ENCODE data around the gene COIL. TPM values are rescaled to one million over a fixed set of nuclear protein-coding genes. Genes with fewer than 3 reads are reported as not detected.

Gene COIL
- total RNA-seq, 2 donors from 2014 or later: 11.6 to 12.5 TPM

GRCh38 chr17:56894859-56895455, 65.9 kb downstream of the COIL start:
- DNase-seq: no peak
- intact Hi-C loops (cut with DNase I, micrococcal nuclease): loop anchor here in 1 of 2 donors (5.0 kb wide), 1 partner anchor 47 kb away; no protein-coding TSS in a partner anchor
- no peak for ATAC-seq

- ATAC-seq: no peak
Observed at GRCh38 chr17:56893503-56893902, 67.3 kb downstream of the COIL start.

DNA sequence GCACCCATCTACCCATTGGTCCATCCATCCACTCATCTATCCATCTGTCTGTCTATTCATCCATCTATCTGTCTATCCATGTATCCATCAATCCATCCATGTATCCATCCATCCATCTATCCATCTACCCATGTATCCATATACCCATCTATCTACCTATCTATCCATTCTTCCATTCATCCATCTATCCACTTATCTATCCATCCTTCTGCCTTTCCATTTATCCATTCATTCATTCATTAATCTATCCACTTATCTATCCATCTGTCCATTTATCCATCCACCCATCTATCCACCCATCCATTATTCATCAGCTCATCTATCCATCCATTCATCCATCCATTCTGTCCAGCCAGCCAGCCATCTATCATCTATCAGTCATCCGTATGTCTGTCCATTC, 68.5 kb downstream of the COIL start:
- no peak for DNase-seq
- no peak for ATAC-seq
- intact Hi-C loops (cut with DNase I, micrococcal nuclease): no loop called here

More at GRCh38 chr17:56893503-56893902, 67.3 kb downstream of the COIL start:
- DNase-seq: no peak
- intact Hi-C loops (cut with DNase I, micrococcal nuclease): no loop called here

- peak in 1 of 2 donors; percentile 44 for DNase-seq
- intact Hi-C loops (cut with DNase I, micrococcal nuclease): no loop called here
- no peak for ATAC-seq
Observed at GRCh38 chr17:56891751-56892150, 69.1 kb downstream of the COIL start.

DNA sequence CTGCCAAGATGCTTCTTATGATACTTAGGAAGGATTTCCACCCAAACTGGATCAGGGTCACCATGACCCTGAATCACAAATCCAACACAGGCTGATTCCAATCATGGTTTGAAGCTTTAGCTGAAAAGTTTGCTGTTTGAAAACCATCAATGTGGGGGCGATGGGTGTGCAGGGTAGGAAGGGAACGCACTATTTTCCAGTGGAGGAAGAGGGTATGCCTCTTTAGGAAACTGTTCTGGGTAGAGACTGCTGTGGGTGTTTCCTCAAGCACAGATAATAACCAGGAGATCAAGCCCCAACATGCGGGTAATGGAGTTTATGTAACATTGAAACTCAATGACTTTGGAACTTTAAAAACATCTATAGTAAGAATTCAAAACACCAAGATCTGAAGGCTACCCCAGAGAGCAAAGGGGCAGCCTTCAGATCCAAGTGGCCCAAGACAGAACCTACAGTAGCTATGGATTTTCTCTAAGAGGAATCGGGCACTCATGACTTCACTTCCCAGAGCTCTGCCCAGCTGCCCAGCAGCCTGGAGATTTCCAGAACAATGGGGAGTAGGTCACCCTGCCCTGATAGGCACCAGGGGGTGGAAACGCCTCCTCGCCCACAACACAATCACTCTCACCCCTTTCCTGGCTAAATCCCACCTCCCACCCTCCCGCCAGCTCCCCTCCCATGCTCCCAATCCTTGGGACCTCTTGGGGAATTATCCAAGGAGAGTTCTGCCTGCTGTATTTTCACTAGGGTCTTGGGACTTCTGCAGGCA, 69.8 kb downstream of the COIL start:
- intact Hi-C loops (cut with DNase I, micrococcal nuclease): no loop called here
- ATAC-seq (no peak), DNase-seq (no peak)

DNA sequence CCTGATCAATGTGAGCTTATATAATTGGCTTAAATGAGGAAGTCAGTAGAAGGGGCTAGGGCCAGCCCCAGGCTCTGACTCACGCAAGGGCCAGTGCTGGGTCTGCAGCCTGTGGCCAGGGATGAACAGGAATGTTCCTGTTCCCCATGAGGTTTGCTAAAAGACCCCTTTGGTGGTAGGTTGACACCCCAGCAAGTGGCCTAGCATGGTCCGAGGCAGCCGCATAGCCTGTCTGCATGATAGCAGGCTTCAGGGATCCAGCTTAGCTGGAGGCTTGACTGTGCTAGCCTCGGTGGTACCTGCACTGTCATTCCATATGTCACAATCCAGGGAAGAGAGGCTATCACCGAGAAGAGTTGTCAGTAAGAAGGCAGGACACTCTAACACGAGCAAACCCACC, 70.5 kb downstream of the COIL start:
- ATAC-seq: no peak
- intact Hi-C loops (cut with DNase I, micrococcal nuclease): no loop called here
- DNase-seq: no peak

Other genes with a start within 250 kb of the COIL start
- 1 to 10 TPM; 2.0 to 2.2 TPM for gene C17orf67, start 127.1 kb downstream of the COIL start, total RNA-seq
- 1 to 10 TPM; 7.6 to 9.2 TPM for gene DGKE, start 126.9 kb downstream of the COIL start, total RNA-seq
- 100 to 1,000 TPM; 101 to 103 TPM for gene TRIM25, start 47.0 kb downstream of the COIL start, total RNA-seq
- gene SCPEP1, start 17.1 kb upstream of the COIL start, total RNA-seq: 10 to 100 TPM; 15.3 to 30.9 TPM
- gene AKAP1, start 124.2 kb upstream of the COIL start, total RNA-seq: 100 to 1,000 TPM; 129 to 145 TPM

All from left colon (tissue), 2 donors.